ENCODE measurements around the gene DCTN3. TPM values are rescaled to one million over a fixed set of nuclear protein-coding genes. Genes with fewer than 3 reads are reported as not detected.

The DCTN3 gene
- total and polyA plus RNA-seq, 9 of the 15 experiments (the other 6 are each of a cell fraction or from before 2014, with no cell fraction given), result 11.0 to 51.0 (median 41.9) TPM

- FAIRE-seq (no peak), DNase-seq (ENCODE audit: extremely low read depth in 1 of 4, low spot score in 3 of 4) (no peak), ATAC-seq (no peak)
- Histone ChIP-seq H3K9me3 (replicated peaks; ENCODE audit: control insufficient read depth, insufficient read depth, low read depth, low read length) (no peaks in the 10 kb centered on the region), H3K4me2 (ENCODE audit: insufficient read depth, low read length) (no peak overlapping the region), H3K9ac (ENCODE audit: insufficient read depth in 1 of 2, low read depth in 2 of 2, low read length in 2 of 2) (no peak overlapping the region), H3K9me1 (ENCODE audit: control insufficient read depth, insufficient read depth, low read length) (no peaks in the 10 kb centered on the region), H2AFZ (ENCODE audit: low read depth, low read length) (no peak overlapping the region), H4K20me1 (replicated peaks; ENCODE audit: control insufficient read depth, insufficient read depth, low read length) (peaks cover 4% of the 10 kb centered on the region), H3K36me3 (ENCODE audit: control insufficient read depth, insufficient read depth, low read length) (no peaks in the 10 kb centered on the region), H3K27me3 (ENCODE audit: control insufficient read depth in 2 of 2, insufficient read depth in 2 of 2, low read length in 2 of 2) (peaks cover 13 to 72% of the 10 kb centered on the region in 2 experiments; a peak in 4 of 5 replicates), H3K79me2 (ENCODE audit: control insufficient read depth, insufficient read depth, low read length) (no peaks in the 10 kb centered on the region), H3K4me1 (replicated peaks in 1 of 2; ENCODE audit: control insufficient read depth in 2 of 2, insufficient read depth in 2 of 2, low read length in 2 of 2) (peaks cover 0 to 7% of the 10 kb centered on the region in 2 experiments; a peak in 2 of 5 replicates), H3K27ac (ENCODE audit: extremely low read depth, low read depth, low read length) (no peak overlapping the region), H3K4me3 (no peak overlapping the region)
- 2% methylated on average over 7 of the region's 8 CpGs for WGBS (ENCODE audit: insufficient coverage, low coverage, missing lambda C conversion rate)
- POLR2A ChIA-PET, result no interaction called here
- intact Hi-C loops (cut with micrococcal nuclease), result no loop called here
- CTCF ChIA-PET (ENCODE audit: low intra/inter-chr PET ratio), result no interaction called here
- in situ Hi-C loops (cut with MboI), result no loop called here
- TF ChIP-seq POLR2AphosphoS2 (IDR thresholded peaks at IDR 0.05; ENCODE audit: low read length) (no peak), BRD9 (IDR thresholded peaks at IDR 0.05; ENCODE audit: low read depth, partially characterized antibody) (no peak), MCM2 (IDR thresholded peaks at IDR 0.05; ENCODE audit: low read depth) (no peak)
- TF ChIP-seq, protein P1, sequence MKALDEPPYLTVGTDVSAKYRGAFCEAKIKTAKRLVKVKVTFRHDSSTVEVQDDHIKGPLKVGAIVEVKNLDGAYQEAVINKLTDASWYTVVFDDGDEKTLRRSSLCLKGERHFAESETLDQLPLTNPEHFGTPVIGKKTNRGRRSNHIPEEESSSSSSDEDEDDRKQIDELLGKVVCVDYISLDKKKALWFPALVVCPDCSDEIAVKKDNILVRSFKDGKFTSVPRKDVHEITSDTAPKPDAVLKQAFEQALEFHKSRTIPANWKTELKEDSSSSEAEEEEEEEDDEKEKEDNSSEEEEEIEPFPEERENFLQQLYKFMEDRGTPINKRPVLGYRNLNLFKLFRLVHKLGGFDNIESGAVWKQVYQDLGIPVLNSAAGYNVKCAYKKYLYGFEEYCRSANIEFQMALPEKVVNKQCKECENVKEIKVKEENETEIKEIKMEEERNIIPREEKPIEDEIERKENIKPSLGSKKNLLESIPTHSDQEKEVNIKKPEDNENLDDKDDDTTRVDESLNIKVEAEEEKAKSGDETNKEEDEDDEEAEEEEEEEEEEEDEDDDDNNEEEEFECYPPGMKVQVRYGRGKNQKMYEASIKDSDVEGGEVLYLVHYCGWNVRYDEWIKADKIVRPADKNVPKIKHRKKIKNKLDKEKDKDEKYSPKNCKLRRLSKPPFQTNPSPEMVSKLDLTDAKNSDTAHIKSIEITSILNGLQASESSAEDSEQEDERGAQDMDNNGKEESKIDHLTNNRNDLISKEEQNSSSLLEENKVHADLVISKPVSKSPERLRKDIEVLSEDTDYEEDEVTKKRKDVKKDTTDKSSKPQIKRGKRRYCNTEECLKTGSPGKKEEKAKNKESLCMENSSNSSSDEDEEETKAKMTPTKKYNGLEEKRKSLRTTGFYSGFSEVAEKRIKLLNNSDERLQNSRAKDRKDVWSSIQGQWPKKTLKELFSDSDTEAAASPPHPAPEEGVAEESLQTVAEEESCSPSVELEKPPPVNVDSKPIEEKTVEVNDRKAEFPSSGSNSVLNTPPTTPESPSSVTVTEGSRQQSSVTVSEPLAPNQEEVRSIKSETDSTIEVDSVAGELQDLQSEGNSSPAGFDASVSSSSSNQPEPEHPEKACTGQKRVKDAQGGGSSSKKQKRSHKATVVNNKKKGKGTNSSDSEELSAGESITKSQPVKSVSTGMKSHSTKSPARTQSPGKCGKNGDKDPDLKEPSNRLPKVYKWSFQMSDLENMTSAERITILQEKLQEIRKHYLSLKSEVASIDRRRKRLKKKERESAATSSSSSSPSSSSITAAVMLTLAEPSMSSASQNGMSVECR (CRISPR knock-in tag; IDR thresholded peaks at IDR 0.05), result no peak
- BruUV-seq (replicated peaks), result no TSS peak
Observed at GRCh38 chr9:34575241-34575640, 45.1 kb downstream of the DCTN3 start.

Measured in K562 (cell line).